Occipital lobe (tissue), 2 donors: ENCODE measurements around the gene HDAC4. TPM values are rescaled to one million over a fixed set of nuclear protein-coding genes. Genes with fewer than 3 reads are reported as not detected.

Experiments
- DNase-seq: peaks from one replicate; lab custom pipeline; 2025; lab: John Stamatoyannopoulos, UW
- total RNA-seq: library from RNA; depleted of rRNA; stranded (reverse); fragments of >200 nt; gene quantifications from one replicate; pipeline ENCODE4 v1.2.3, GENCODE V29; 2014

HDAC4 gene
- total RNA-seq, 1 donor from 2014 or later = 30.9 TPM

GRCh38 chr2:239271882-239272281 lies 128.9 kb downstream of the HDAC4 start:
- DNase-seq = no peak

DNA sequence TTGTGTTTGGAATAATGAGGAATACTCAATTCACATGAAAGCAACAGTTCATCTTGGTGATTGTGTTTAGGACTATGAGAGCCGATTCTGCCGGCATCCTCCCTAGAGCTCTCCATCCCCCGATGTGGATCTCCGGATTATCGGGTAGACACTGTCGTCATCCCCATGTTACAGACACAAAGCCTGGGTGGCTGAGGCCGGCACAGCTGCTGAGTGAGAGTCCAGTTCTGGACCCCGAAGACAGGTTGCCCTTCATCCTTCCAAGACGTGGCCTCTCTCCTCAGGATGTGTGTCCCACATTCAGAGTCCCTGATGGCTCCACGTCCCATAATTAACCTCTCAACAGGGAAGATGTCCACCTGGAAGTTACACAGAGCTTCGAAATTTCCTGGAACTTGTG lies 129.3 kb downstream of the HDAC4 start:
- DNase-seq = no peak

DNA sequence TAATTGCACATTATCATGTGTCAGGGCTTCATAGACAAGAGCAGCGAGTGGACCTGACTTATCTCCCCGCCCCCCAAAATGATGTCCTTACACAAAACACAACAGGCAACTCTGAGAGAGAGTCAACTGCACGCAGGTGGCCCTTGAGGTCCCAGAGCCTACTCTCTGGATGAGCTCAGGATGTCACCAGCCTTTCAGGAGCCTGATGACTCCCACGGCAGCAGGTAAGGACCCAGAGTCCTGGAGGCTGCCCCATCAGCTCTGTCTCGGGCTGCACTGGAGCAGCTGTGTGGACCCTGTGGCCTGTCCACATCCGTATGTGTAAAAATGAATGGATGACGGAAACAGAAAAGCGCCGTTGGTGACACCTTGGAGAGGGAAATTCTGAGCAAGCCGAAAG lies 130.9 kb downstream of the HDAC4 start:
- DNase-seq = no peak

GRCh38 chr2:239269173-239269885 lies 131.5 kb downstream of the HDAC4 start:
- no peak for DNase-seq

DNA sequence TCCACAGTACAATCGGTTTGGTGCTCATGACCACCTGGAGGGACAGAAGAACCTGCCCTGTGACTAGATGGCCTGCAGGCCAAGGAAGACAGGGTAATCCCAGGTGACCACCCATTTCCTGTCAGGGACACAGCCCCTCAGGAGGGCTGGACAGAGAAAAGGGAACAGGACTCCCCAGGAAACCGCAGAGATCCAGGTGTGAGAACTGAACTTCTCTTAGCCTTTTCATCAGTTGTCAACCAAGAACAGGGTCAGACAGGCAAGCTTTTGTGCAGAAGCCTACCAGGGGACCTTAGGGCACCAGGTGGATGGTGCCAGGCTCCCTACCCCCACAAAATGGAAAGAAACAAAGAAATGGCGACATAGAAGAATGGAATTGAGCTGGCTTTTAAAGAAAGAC lies 132.3 kb downstream of the HDAC4 start:
- DNase-seq = no peak

GRCh38 chr2:239268082-239268481 lies 132.7 kb downstream of the HDAC4 start:
- no peak for DNase-seq

DNA sequence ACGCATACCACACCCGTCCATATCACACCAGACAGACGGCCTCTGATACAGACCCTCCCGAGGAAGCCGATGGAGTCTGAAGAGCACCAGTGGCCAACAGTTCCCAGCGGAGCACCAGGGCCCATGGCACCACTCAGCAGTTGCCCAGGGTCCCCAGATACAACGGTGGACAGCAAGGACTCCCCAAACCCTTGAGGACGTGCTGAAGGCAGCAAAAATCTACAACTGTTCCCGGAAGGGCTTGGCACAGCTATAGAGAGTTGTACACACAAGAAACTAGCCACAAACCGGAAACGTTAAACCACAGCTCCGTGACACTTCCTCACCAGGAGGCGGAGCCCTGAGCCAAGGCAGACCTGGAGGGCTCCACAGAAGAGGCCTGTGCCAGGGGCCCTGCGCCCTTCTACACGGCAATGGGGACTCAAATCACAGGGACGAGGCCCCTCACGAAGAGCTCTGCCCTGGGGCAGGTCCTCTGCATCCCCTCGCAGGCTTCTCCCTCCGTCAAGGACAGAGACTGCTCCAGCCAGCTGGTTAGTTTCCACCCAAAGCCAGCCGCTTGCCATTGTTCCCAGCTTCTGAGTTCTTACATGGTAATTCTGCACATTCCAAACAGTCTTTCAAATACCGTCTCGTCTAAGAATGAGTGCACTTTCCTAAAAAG lies 133.4 kb downstream of the HDAC4 start:
- no peak for DNase-seq

DNA sequence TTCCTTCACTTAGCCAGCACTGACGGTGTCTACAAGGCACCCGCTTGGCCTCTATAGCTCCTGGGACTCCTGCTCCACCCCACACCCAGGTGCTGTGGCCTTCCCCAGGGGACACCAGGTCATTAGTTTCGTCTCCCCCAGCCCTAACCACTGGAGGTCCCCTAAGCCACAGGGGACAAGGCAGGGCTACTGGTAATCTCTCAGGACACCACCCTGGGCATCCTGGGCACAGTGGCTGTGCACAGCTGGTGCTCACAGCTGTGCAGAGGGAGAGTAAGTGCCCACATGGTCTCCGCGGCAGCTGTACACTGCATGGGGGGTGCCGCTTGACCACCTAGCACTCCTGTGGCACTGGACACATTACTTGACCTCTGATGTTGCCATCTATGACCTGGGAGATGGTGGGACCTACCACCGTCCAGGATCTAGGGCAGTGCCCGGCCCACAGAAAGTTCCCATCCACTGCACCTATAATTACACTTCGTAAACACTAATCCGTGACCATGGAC lies 134.0 kb downstream of the HDAC4 start:
- DNase-seq = no peak

DNA sequence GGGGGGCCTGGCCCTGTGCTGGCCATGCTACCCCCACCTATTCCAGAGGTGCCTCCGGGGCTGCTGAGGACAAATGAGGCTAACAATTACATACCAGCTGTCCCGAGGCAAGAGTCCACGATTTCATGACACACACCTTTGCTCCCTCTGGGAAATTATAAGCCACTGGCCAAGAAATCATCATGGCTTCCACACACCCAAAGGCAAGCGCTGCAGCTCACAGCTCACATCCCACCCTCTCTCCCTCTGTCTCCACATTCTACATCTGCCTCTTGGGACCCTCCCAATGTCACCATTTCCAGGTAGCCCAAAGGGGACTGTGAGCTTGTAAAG lies 134.4 kb downstream of the HDAC4 start:
- DNase-seq = no peak

DNA sequence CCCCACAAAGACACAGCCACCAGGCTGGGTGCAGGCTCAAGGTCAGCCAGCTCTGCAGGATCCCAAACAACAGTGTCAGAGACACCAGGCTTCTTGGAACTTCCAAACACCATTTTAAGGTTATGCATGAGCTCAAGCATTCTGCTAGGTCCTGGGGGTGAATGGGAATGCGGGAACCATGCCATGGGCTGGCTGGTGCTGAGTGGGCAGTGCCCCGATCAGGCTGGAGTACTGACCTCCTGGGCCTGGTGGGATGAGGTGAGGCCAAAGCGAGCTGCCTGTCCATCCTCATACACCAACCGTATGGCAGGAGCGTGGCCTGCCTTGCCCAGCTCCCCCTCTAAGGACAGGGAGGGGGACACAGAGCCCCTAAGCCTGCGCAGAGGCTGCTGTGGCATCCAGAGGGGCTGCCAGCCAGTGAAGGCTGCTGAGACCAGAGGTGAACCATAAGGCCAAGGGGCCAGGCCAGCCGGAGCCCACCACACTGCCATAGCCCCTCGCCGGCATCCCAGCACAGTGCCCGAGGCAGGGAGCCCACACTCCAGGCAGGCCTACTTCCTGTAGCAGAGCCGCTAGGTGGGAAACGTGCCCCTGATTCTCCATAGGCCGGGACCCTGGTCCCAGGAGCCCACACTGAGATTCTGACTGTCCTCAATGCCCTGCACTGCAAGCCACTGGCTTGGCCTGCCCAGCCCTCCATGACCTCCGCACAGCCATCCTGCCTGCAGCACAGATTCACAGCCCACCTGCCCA lies 135.0 kb downstream of the HDAC4 start:
- DNase-seq = no peak

DNA sequence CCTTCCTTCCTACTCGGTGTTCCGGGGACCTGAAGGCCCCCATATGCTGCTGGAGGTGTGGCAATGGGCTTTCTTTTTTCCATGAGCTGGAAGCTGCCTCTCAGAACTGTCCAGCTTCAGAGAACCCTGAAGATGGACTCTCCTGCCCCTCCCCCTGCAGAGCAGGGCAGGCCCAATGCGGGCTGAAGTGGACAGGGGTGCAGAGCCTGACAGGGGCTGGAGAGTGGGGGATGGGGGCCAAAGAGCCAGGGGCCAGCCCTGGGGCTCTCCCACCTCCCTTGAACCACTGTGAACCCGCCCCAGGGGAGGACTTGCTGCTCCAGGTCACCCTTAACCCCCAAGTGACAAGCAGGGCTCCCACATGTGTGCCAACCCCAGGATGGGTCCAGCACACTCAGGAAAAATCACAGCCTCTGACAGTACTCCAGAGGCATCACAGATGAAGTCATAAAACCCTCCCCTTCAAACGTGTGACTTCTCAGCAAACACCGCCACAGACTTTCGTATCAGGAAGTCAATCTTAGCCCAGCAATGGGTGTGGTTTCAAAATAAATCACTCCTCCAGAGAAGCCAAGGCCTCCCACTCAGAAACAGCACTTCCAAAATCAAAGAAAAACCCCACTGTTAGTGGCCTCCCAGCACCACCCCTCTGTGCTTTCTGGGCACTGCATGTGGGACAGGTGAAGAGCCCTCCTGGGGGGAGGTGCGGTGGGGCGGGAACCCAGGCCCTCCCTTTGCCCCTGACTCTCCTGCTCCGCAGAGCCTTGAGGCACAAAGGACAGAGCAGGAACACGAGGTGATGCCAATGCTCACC lies 135.8 kb downstream of the HDAC4 start:
- no peak for DNase-seq

- DNase-seq = no peak
These were observed 136.4 kb downstream of the HDAC4 start for GRCh38 chr2:239264492-239264837.

DNA sequence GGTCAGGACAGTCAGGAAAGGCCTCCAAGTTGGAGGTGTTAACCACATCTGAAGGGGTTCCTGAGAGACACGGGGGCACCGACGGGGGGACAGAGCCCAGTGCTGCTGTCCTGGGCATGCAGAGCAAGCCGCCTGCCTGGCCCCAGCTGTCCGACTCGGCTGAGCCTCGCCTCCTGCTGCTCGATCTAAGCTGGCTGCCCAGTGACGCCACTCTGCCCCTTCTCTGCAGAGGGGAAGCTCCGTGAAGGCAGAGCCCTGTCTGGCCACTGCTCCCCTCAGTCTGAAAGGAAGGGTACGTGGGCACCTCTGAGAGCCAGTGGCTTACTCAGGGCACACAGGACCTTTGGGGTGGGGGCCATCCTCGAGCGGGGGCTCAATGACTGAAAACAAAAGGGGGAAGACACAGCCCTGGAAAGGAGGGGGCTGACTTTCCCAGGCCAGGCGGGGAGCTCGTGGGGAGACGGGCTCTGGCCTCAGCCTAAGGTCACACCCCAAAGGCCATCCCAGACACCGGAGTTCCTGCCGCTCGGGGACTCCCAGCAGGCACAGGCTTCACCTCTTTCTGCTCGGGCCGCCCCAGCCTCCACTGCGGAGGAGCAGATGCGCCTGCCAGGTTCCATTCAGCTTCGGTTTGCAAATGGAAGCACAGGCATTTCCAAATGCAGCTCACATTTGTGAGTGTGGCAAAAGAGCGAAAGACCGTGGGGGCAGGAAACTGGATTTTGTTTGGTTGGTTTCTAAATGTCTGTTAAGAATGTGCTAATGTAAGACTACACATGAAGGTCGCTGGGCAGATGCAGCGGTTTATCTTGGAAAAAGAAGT lies 136.9 kb downstream of the HDAC4 start:
- no peak for DNase-seq

DNA sequence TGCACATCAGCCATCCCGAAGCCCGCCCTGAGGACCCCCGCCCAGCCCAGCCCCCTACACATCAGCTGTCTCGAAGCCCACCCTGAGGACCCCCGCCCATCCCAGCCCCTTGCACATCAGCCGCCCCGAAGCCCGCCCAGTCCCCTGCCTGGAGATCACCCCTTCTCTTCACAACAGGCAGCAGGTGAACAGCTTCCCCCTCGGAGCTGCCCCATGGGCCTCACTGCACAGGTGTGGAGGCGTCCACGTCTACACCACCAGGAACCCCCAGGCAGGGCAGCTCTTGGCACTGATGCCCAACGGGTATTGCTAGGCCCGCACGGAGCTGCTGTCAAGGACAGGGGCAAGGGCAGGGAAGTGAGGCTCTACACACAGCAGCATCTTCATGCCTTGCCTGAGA lies 137.6 kb downstream of the HDAC4 start:
- no peak for DNase-seq

DNA sequence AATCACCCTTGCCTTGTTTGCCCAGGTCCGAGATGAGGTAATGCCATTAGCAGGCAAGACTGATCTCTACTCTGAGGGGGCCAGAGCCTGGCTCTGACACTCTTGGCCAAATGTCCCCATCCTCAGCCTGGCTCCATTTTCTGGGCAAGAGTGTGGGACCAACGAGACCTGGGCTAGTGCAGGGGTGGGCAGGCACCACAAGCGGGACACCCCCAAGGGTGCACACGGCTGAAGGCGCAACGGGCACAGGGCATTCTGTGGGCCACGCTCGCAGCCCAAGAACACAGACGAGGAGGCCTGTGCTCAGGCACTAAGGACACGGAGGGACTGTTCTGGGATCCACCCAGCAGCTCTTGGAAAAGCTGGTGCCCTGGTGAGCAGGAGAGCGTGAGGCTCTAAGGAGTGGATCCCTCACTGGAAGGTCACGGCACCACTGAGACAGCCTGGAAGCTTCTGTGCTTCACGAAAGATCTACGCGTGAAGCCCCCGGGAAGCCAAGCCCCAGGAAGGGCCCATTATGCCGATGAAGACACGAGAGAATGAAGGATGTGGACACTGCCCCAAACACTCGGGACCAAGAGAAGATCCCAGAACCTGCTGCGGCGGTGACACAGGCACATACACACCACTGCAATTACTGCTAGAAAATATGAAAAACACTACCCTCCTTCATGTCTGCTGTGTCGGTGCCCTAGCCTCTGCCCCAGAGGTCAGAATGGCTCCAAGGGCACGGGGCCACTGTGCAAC lies 138.2 kb downstream of the HDAC4 start:
- DNase-seq = no peak

GRCh38 chr2:239261796-239262483 lies 138.9 kb downstream of the HDAC4 start:
- DNase-seq = no peak

GRCh38 chr2:239261356-239261755 lies 139.5 kb downstream of the HDAC4 start:
- DNase-seq = no peak

- DNase-seq = no peak
These were observed 140.1 kb downstream of the HDAC4 start for GRCh38 chr2:239260546-239261327.
